ENCODE measurements around the gene PLCB1.

GRCh38 chr20:8320306-8320705 is 188.2 kb downstream of the PLCB1 start:
- TF ChIP-seq CTCF (conservative IDR thresholded peaks at IDR 0.05; ENCODE audit: low read length) (no peak), EZH2phosphoT487 (IDR thresholded peaks at IDR 0.05; ENCODE audit: borderline replicate concordance) (no peak)
